GM23338 (cell line): ENCODE results near the gene NFATC3. TPM values are rescaled to one million over a fixed set of nuclear protein-coding genes. Genes with fewer than 3 reads are reported as not detected.

Experiments used
- ATAC-seq: fragments of 200-7000 bp; cut with Tn5 transposase; 3 replicates; pipeline ENCODE4 v1.9.1; 2020
- DNase-seq: peaks from one replicate; pipeline ENCODE4 v3.0.0-alpha.2; 2015; ENCODE audit warnings: low spot score
- H2AFZ ChIP-seq: fragments of 200-600 bp; sonication (generic); 2 replicates; pipeline ENCODE4 v1.8.0; 2016; ENCODE audit warnings: antibody characterized with exemption, mild to moderate bottlenecking, moderate library complexity
- H3F3A ChIP-seq: fragments of 200-600 bp; sonication (generic); replicated peaks from 2 replicates; pipeline ENCODE4 v1.8.0; 2017; ENCODE audit warnings: antibody characterized with exemption, mixed run types, low read depth
- H3K27ac ChIP-seq: fragments of 200-600 bp; sonication (generic); 2 replicates; pipeline ENCODE4 v1.6.1; 2016; ENCODE audit warnings: low read depth
- H3K27me3 ChIP-seq: fragments of 200-600 bp; sonication (generic); 2 replicates; pipeline ENCODE4 v1.8.0; 2016; ENCODE audit warnings: mild to moderate bottlenecking, mixed run types, moderate library complexity; ENCODE audit not compliant: insufficient read depth
- H3K36me3 ChIP-seq: fragments of 200-600 bp; sonication (generic); 2 replicates; pipeline ENCODE4 v1.8.0; 2016; ENCODE audit warnings: mild to moderate bottlenecking; ENCODE audit not compliant: insufficient read depth
- H3K4me1 ChIP-seq: fragments of 200-600 bp; sonication (generic); 2 replicates; pipeline ENCODE4 v1.8.0; 2016; ENCODE audit warnings: mild to moderate bottlenecking, moderate library complexity; ENCODE audit not compliant: insufficient read depth
- H3K4me2 ChIP-seq: fragments of 200-600 bp; sonication (generic); 2 replicates; pipeline ENCODE4 v1.7.1; 2017; ENCODE audit warnings: mixed run types
- H3K4me3 ChIP-seq: fragments of 200-600 bp; sonication (generic); 2 replicates; pipeline ENCODE4 v1.6.1; 2016; ENCODE audit warnings: mixed run types
- H3K79me2 ChIP-seq: fragments of 200-600 bp; sonication (generic); replicated peaks from 2 replicates; pipeline ENCODE4 v1.8.0; 2017; ENCODE audit warnings: mild to moderate bottlenecking; ENCODE audit not compliant: insufficient read depth
- H3K9me2 ChIP-seq: fragments of 200-600 bp; sonication (generic); 2 replicates; pipeline ENCODE4 v1.8.0; 2017; ENCODE audit not compliant: insufficient read depth
- H4K20me1 ChIP-seq: fragments of 200-600 bp; sonication (generic); replicated peaks from 2 replicates; pipeline ENCODE4 v1.8.0; 2017; ENCODE audit warnings: mild to moderate bottlenecking; ENCODE audit not compliant: insufficient read depth
- H3K27ac Mint-ChIP-seq: 2 replicates; pipeline ENCODE4 v1.8.0; 2020; ENCODE audit warnings: inconsistent platforms, mild to moderate bottlenecking, moderate library complexity, mixed read lengths
- H3K27me3 Mint-ChIP-seq: 3 replicates; pipeline ENCODE4 v1.8.0; 2022; ENCODE audit warnings: low read depth, mild to moderate bottlenecking, moderate library complexity, mixed read lengths, inconsistent platforms; ENCODE audit not compliant: insufficient read depth, poor library complexity
- H3K36me3 Mint-ChIP-seq: 3 replicates; pipeline ENCODE4 v1.8.0; 2021; ENCODE audit warnings: low read depth, mild to moderate bottlenecking, inconsistent platforms, moderate library complexity, mixed read lengths
- H3K4me1 Mint-ChIP-seq: 3 replicates; pipeline ENCODE4 v1.8.0; 2020; ENCODE audit warnings: mild to moderate bottlenecking, inconsistent platforms, mixed read lengths
- H3K4me3 Mint-ChIP-seq: 3 replicates; pipeline ENCODE4 v1.8.0; 2021; ENCODE audit warnings: moderate library complexity, mild to moderate bottlenecking, inconsistent platforms, mixed read lengths
- H3K9me3 Mint-ChIP-seq: 3 replicates; pipeline ENCODE4 v1.8.0; 2020; ENCODE audit warnings: moderate library complexity, mild to moderate bottlenecking, inconsistent platforms, mixed read lengths
- CTCF ChIP-seq, 2 experiments: fragments of 200-600 bp in 1 of 2; sonication (generic) in 1 of 2; conservative IDR thresholded peaks; 2 replicates each; pipeline versions ENCODE4 v1.5.1 to v1.6.1; 2016 to 2017; ENCODE audit warnings: antibody characterized with exemption in 2 of 2, low read depth in 2 of 2, mild to moderate bottlenecking in 2 of 2, moderate library complexity in 1 of 2
- ETS1 ChIP-seq: IDR thresholded peaks from 2 replicates; pipeline ENCODE4 v1.6.1; 2016; ENCODE audit warnings: antibody characterized with exemption
- EZH2 ChIP-seq: fragments of 200-600 bp; sonication (generic); IDR thresholded peaks from one replicate; pipeline ENCODE4 v1.8.0; 2017; ENCODE audit warnings: antibody characterized with exemption, mild to moderate bottlenecking, low read depth; ENCODE audit not compliant: unreplicated experiment
- EZH2phosphoT487 ChIP-seq: fragments of 200-600 bp; sonication (generic); IDR thresholded peaks from one replicate; pipeline ENCODE4 v1.8.1; 2018; ENCODE audit warnings: antibody characterized with exemption; ENCODE audit not compliant: unreplicated experiment
- NANOG ChIP-seq: IDR thresholded peaks from 2 replicates; pipeline ENCODE4 v1.6.1; 2016; ENCODE audit warnings: antibody characterized with exemption, borderline replicate concordance
- STAT1 ChIP-seq: IDR thresholded peaks from one replicate; pipeline ENCODE4 v1.6.1; 2016; ENCODE audit warnings: antibody characterized with exemption; ENCODE audit not compliant: unreplicated experiment
- ZNF331 ChIP-seq: fragments of 250-450 bp; sonication (Bioruptor Pico); IDR thresholded peaks from 2 replicates; pipeline ENCODE4 v1.5.0; 2020; ENCODE audit warnings: low read depth, mild to moderate bottlenecking, moderate library complexity
- polyA plus RNA-seq: library from polyadenylated mRNA; unstranded; fragments of >200 nt; fragmentation: Nextera tagmentation; extraction: Ambion mirVana; gene quantifications from 2 replicates; pipeline ENCODE4 v1.2.1, GENCODE V29; 2016
- total RNA-seq: library from RNA; depleted of rRNA; stranded (reverse); fragments of >200 nt; shearing (Covaris generic); gene quantifications from 2 replicates; pipeline ENCODE4 v1.2.3, GENCODE V29; 2014

Gene NFATC3
- total and polyA plus RNA-seq, 2 experiments from 2014 or later, result 9.2 to 40.9 TPM

- TF ChIP-seq CTCF (conservative IDR thresholded peaks at IDR 0.05; ENCODE audit: low read depth in 2 of 2), result no peak
Measured at GRCh38 chr16:68126395-68126794, 41.2 kb downstream of the NFATC3 start (continued).

- ATAC-seq (peak; percentile 68), DNase-seq (peak; percentile 18)
- Mint-ChIP-seq H3K4me1 (no peaks in the 10 kb centered on the region), H3K27ac (no peak overlapping the region), H3K27me3 (peaks cover 4% of the 10 kb centered on the region), H3K9me3 (no peaks in the 10 kb centered on the region), H3K4me3 (no peak overlapping the region), H3K36me3 (peaks cover 3% of the 10 kb centered on the region; the same call in 1 of the 3 replicates)
- Histone ChIP-seq H3K4me1 (no peaks in the 10 kb centered on the region), H3K9me2 (no peaks in the 10 kb centered on the region), H2AFZ (no peak overlapping the region), H3K4me2 (no peak overlapping the region), H3K4me3 (no peak overlapping the region), H3K27me3 (no peaks in the 10 kb centered on the region), H4K20me1 (peaks cover 11% of the 10 kb centered on the region; the same call in 1 of the 2 replicates), H3F3A (no peaks in the 10 kb centered on the region), H3K79me2 (peaks cover 29% of the 10 kb centered on the region), H3K27ac (peak overlapping the region; percentile 61; the same call in 1 of the 2 replicates), H3K36me3 (peaks cover 5% of the 10 kb centered on the region; the same call in 1 of the 2 replicates)
- TF ChIP-seq ZNF331 (no peak), ETS1 (no peak), CTCF (conservative IDR thresholded peaks at IDR 0.05; ENCODE audit: low read depth in 2 of 2) (no peak), EZH2phosphoT487 (no peak), STAT1 (no peak), NANOG (no peak)
Measured at GRCh38 chr16:68128577-68129305, 43.6 kb downstream of the NFATC3 start.

GRCh38 chr16:68130520-68130919, 45.4 kb downstream of the NFATC3 start:
- H4K20me1 ChIP-seq, result peaks cover 11% of the 10 kb centered on the region
- ATAC-seq (no peak), DNase-seq (no peak)
- no peak overlapping the region for H3K4me3 Mint-ChIP-seq
- H3K27ac Mint-ChIP-seq, result no peak overlapping the region
- H3K4me1 ChIP-seq, result no peaks in the 10 kb centered on the region
- H3K9me2 ChIP-seq, result no peaks in the 10 kb centered on the region
- H3K9me3 Mint-ChIP-seq, result no peaks in the 10 kb centered on the region
- no peak overlapping the region for H3K4me3 ChIP-seq
- H3K27me3 Mint-ChIP-seq, result peaks cover 4% of the 10 kb centered on the region
- H3F3A ChIP-seq, result no peaks in the 10 kb centered on the region
- H3K27ac ChIP-seq, result no peak overlapping the region
- peaks cover 3% of the 10 kb centered on the region; the same call in 1 of the 3 replicates for H3K36me3 Mint-ChIP-seq
- H3K36me3 ChIP-seq, result peaks cover 5% of the 10 kb centered on the region; the same call in 1 of the 2 replicates
- H3K27me3 ChIP-seq, result no peaks in the 10 kb centered on the region
- no peak overlapping the region for H3K4me2 ChIP-seq
- no peaks in the 10 kb centered on the region for H3K4me1 Mint-ChIP-seq
- peaks cover 18% of the 10 kb centered on the region; the same call in 1 of the 2 replicates for H3K79me2 ChIP-seq
- H2AFZ ChIP-seq, result no peak overlapping the region
- no peak for TF ChIP-seq NANOG
- TF ChIP-seq EZH2, result no peak
